Uterus (tissue), 4 donors: ENCODE results near the gene POU5F2. TPM values are rescaled to one million over a fixed set of nuclear protein-coding genes. Genes with fewer than 3 reads are reported as not detected.

Experiments used
- DNase-seq, 2 donors: peaks; one replicate each; pipeline ENCODE4 v3.0.0-alpha.2; 2019 to 2020
- H3K27ac ChIP-seq, 2 donors: fragments of 200-600 bp; sonication (generic); 1 replicate in 1 of 2; 2 replicates in 1 of 2; pipeline ENCODE4 v1.5.1; 2016 to 2018
- H3K27me3 ChIP-seq, 2 donors: fragments of 200-600 bp; sonication (generic); one replicate each; pipeline ENCODE4 v1.5.1; 2018 to 2019; ENCODE audit warnings: control low read depth in 1 of 2
- H3K36me3 ChIP-seq, 2 donors: fragments of 200-600 bp; sonication (generic); one replicate each; pipeline ENCODE4 v1.5.1; 2019; ENCODE audit warnings: control low read depth in 1 of 2
- H3K4me1 ChIP-seq, 2 donors: fragments of 200-600 bp; sonication (generic); one replicate each; pipeline ENCODE4 v1.5.1; 2018 to 2019; ENCODE audit warnings: control low read depth in 1 of 2
- H3K4me3 ChIP-seq, 2 donors: fragments of 200-600 bp; sonication (generic); 1 replicate in 1 of 2; 2 replicates in 1 of 2; pipeline ENCODE4 v1.5.1; 2018 to 2019; ENCODE audit warnings: mild to moderate bottlenecking in 1 of 2
- H3K9me3 ChIP-seq, 2 donors: fragments of 200-600 bp; sonication (generic); one replicate each; pipeline ENCODE4 v1.5.1; 2019; ENCODE audit warnings: control low read depth in 1 of 2
- POLR2A ChIP-seq, 2 donors: fragments of 450-650 bp; IDR thresholded peaks; one replicate each; pipeline ENCODE4 v1.6.1; 2016; ENCODE audit warnings: antibody characterized with exemption in 2 of 2, mild to moderate bottlenecking in 1 of 2, moderate library complexity in 1 of 2
- intact Hi-C: fragments of 100-400 bp; cut with DNase I; formaldehyde crosslinking; loops from one replicate; pipeline ENCODE4 v1.15.1; 2023; ENCODE audit warnings: low total_unique reads
- total RNA-seq, 4 donors: library from RNA; depleted of rRNA in 3 of 4; stranded (reverse); fragments of >200 nt in 3 of 4; gene quantifications; one replicate each; pipeline versions ENCODE4 v1.1.0 to v1.2.4, GENCODE V29; 2014 to 2023
- TF ChIP-seq, protein P1 (sequence below), 4 experiments: fragments of 200-600 bp in 2 of 4; fragments of 450-650 bp in 2 of 4; sonication (generic) in 2 of 4; IDR thresholded peaks; one replicate each; pipeline ENCODE4 v1.5.1; 2016 to 2019; ENCODE audit warnings: antibody characterized with exemption in 4 of 4, mild to moderate bottlenecking in 2 of 4, moderate library complexity in 1 of 4
- donor health status: DM: yes; HTN: yes; CAD: no.

Gene POU5F2
- total RNA-seq, 4 donors from 2014 or later: 1.2 to 6.4 (median 2.6) TPM

DNA sequence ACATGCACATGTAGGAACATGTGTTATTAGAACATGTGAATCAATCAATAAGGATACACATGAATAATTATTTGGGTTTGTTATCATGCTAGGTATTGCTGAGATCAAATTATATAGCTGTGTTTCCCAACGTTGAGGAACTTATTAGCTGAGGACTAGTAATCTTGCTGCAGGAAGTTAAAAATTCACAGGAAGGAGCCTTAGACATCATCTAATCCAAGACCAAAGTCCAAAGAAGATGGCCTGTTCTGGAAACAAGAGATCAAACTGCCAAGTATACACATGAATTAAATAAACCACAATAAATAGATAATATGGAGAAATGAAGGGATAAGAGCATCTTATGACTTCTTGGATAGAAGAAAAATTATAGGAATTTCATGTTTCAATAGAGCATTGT, 19.9 kb downstream of the POU5F2 start:
- H3K4me3 ChIP-seq: no peak overlapping the region
- H3K36me3 ChIP-seq: no peaks in the 10 kb centered on the region
- intact Hi-C loops: no loop called here
- H3K4me1 ChIP-seq: no peaks in the 10 kb centered on the region
- H3K27ac ChIP-seq: no peak overlapping the region
- DNase-seq: no peak
- H3K27me3 ChIP-seq: no peaks in the 10 kb centered on the region
- TF ChIP-seq, protein P1, sequence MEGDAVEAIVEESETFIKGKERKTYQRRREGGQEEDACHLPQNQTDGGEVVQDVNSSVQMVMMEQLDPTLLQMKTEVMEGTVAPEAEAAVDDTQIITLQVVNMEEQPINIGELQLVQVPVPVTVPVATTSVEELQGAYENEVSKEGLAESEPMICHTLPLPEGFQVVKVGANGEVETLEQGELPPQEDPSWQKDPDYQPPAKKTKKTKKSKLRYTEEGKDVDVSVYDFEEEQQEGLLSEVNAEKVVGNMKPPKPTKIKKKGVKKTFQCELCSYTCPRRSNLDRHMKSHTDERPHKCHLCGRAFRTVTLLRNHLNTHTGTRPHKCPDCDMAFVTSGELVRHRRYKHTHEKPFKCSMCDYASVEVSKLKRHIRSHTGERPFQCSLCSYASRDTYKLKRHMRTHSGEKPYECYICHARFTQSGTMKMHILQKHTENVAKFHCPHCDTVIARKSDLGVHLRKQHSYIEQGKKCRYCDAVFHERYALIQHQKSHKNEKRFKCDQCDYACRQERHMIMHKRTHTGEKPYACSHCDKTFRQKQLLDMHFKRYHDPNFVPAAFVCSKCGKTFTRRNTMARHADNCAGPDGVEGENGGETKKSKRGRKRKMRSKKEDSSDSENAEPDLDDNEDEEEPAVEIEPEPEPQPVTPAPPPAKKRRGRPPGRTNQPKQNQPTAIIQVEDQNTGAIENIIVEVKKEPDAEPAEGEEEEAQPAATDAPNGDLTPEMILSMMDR (IDR thresholded peaks at IDR 0.05): no peak
- TF ChIP-seq POLR2A (IDR thresholded peaks at IDR 0.05): no peak
- no peaks in the 10 kb centered on the region for H3K9me3 ChIP-seq

DNA sequence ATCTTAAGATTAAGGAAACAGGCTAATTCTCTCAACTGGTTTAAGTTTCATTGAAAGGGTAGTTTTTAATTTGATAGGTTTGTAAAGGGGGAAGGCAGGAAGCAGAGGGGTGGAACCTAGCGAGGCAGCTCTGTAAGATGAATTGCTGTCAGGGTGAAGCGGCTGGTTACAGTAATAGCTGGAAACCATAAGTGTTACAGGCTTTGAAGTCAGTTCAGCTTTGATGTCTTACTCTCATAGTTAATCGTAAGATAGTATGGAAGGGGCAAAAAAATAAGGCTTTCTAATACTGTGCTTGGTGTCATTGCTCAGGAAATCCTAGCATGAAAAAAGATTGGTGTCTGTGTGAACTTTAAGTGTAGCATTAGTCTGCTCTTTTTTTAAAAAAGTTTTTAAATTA, 20.3 kb downstream of the POU5F2 start:
- DNase-seq: no peak
- TF ChIP-seq, protein P1 (IDR thresholded peaks at IDR 0.05): no peak
- TF ChIP-seq POLR2A (IDR thresholded peaks at IDR 0.05): no peak
- H3K27me3 ChIP-seq: no peaks in the 10 kb centered on the region
- no peak overlapping the region for H3K4me3 ChIP-seq
- no peak overlapping the region for H3K27ac ChIP-seq
- H3K9me3 ChIP-seq: no peaks in the 10 kb centered on the region
- H3K36me3 ChIP-seq: no peaks in the 10 kb centered on the region
- intact Hi-C loops: no loop called here
- H3K4me1 ChIP-seq: no peaks in the 10 kb centered on the region

DNA sequence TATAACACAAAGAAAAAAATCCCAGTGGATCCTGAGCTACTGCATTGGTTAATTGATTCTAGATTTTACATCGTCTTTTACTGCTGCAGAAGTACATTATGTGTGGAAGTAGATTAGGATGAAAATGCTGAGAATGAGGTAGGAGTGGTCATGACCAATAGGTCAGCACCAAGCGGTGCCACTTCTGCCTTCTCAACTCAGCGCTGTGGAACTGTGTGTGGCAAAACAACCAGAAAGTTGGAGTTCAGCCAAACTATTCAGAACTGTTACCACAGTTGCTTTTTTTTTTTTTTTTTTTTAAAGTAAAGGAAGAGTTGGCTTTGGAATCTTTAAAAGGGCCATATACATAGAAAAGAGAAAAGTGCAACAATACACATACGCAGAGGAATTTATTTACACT, 24.2 kb downstream of the POU5F2 start:
- H3K27me3 ChIP-seq: no peaks in the 10 kb centered on the region
- no peak for TF ChIP-seq POLR2A (IDR thresholded peaks at IDR 0.05)
- TF ChIP-seq, protein P1 (IDR thresholded peaks at IDR 0.05): no peak
- H3K27ac ChIP-seq: no peak overlapping the region
- no peaks in the 10 kb centered on the region for H3K36me3 ChIP-seq
- H3K4me3 ChIP-seq: no peak overlapping the region
- no peaks in the 10 kb centered on the region for H3K9me3 ChIP-seq
- DNase-seq: no peak
- intact Hi-C loops: no loop called here
- H3K4me1 ChIP-seq: no peaks in the 10 kb centered on the region

- Histone ChIP-seq H3K36me3 (no peaks in the 10 kb centered on the region), H3K27ac (no peak overlapping the region), H3K4me1 (no peaks in the 10 kb centered on the region), H3K4me3 (no peak overlapping the region), H3K27me3 (no peaks in the 10 kb centered on the region), H3K9me3 (no peaks in the 10 kb centered on the region)
- DNase-seq: no peak
- intact Hi-C loops: no loop called here
- TF ChIP-seq POLR2A (IDR thresholded peaks at IDR 0.05): no peak
- TF ChIP-seq, protein P1 (IDR thresholded peaks at IDR 0.05): no peak
Measured at GRCh38 chr5:93716453-93716852, 24.9 kb downstream of the POU5F2 start.

- Histone ChIP-seq H3K4me3 (no peak overlapping the region), H3K4me1 (no peaks in the 10 kb centered on the region), H3K27me3 (no peaks in the 10 kb centered on the region), H3K27ac (no peak overlapping the region), H3K9me3 (no peaks in the 10 kb centered on the region), H3K36me3 (no peaks in the 10 kb centered on the region)
- DNase-seq: no peak
- intact Hi-C loops: no loop called here
- TF ChIP-seq POLR2A (IDR thresholded peaks at IDR 0.05): no peak
- TF ChIP-seq, protein P1 (IDR thresholded peaks at IDR 0.05): no peak
Measured at GRCh38 chr5:93715761-93716160, 25.6 kb downstream of the POU5F2 start.
